GM18499 (cell line): ENCODE data around the gene SLC35B2.

Experiments
- ATAC-seq: cut with Tn5 transposase; IDR thresholded peaks from one replicate; pipeline ENCODE4 v1.9.1; 2021; ENCODE audit warnings: moderate number of reproducible peaks; ENCODE audit not compliant: insufficient read depth, unreplicated experiment

Gene SLC35B2

GRCh38 chr6:44255105-44255808, 2.1 kb downstream of the SLC35B2 start:
- no peak for ATAC-seq

- ATAC-seq = no peak
Measured at GRCh38 chr6:44254191-44255104, 2.9 kb downstream of the SLC35B2 start.

- ATAC-seq = no peak
Measured at GRCh38 chr6:44253307-44254101, 3.8 kb downstream of the SLC35B2 start.

GRCh38 chr6:44251576-44252524, 5.5 kb downstream of the SLC35B2 start:
- no peak for ATAC-seq

- no peak for ATAC-seq
Measured at GRCh38 chr6:44250718-44251123, 6.6 kb downstream of the SLC35B2 start.

- ATAC-seq = no peak
Measured at GRCh38 chr6:44250067-44250717, 7.1 kb downstream of the SLC35B2 start.

GRCh38 chr6:44249082-44249748, 8.1 kb downstream of the SLC35B2 start:
- no peak for ATAC-seq

GRCh38 chr6:44248579-44248978, 8.7 kb downstream of the SLC35B2 start:
- ATAC-seq = no peak

- ATAC-seq = no peak
Measured at GRCh38 chr6:44247338-44248302, 9.7 kb downstream of the SLC35B2 start.

GRCh38 chr6:44246663-44247337, 10.5 kb downstream of the SLC35B2 start, which contains the start of gene HSP90AB1:
TSS of gene HSP90AB1 (plus strand) at chr6:44247101. CDS start at chr6:44248630, 1,529 bp downstream.
- ATAC-seq = peak; percentile 43

- peak; percentile 26 for ATAC-seq
Measured at GRCh38 chr6:44245912-44246662, 11.2 kb downstream of the SLC35B2 start.

GRCh38 chr6:44245391-44245911, 11.9 kb downstream of the SLC35B2 start:
- ATAC-seq = no peak

GRCh38 chr6:44243345-44243744, 14.0 kb downstream of the SLC35B2 start:
- ATAC-seq = no peak

GRCh38 chr6:44238687-44239350, 18.5 kb downstream of the SLC35B2 start:
- no peak for ATAC-seq

- ATAC-seq = no peak
Measured at GRCh38 chr6:44237813-44238433, 19.4 kb downstream of the SLC35B2 start.
